Psoas muscle (tissue), 8 donors: Measurements from ENCODE around the gene KCNE4. TPM values are rescaled to one million over a fixed set of nuclear protein-coding genes. Genes with fewer than 3 reads are reported as not detected.
"Not testable (repeated sequence)": the region's sequence is repeated elsewhere in the genome, so short reads cannot be mapped to it uniquely, and the experiment has no call there.

ENCODE experiments used
- ATAC-seq, 4 donors: fragments of 200-7000 bp; cut with Tn5 transposase; one replicate each; pipeline ENCODE4 v1.9.1; 2020; ENCODE audit warnings: moderate library complexity in 3 of 4, mild to moderate bottlenecking in 2 of 4
- DNase-seq, 2 donors: peaks; one replicate each; pipeline ENCODE4 v3.0.0-alpha.2; 2020
- H3K27ac ChIP-seq: fragments of 200-600 bp; one replicate; pipeline ENCODE4 v1.8.0; 2022
- H3K27me3 ChIP-seq, 3 donors: fragments of 200-600 bp in 1 of 3; one replicate each; pipeline versions ENCODE4 v1.6.1 to v1.8.0; 2013 to 2022; ENCODE audit warnings: low read length in 2 of 3, mild to moderate bottlenecking in 2 of 3, moderate library complexity in 1 of 3; ENCODE audit not compliant: insufficient read depth in 3 of 3
- H3K36me3 ChIP-seq, 2 donors: fragments of 200-600 bp in 1 of 2; one replicate each; pipeline versions ENCODE4 v1.6.1 to v1.8.0; 2013 to 2022; ENCODE audit warnings: low read depth in 1 of 2, mild to moderate bottlenecking in 1 of 2, moderate library complexity in 1 of 2; ENCODE audit not compliant: insufficient read depth in 1 of 2
- H3K4me1 ChIP-seq: fragments of 200-600 bp; one replicate; pipeline ENCODE4 v1.8.0; 2022
- H3K4me3 ChIP-seq: fragments of 200-600 bp; one replicate; pipeline ENCODE4 v1.8.0; 2022; ENCODE audit warnings: mild to moderate bottlenecking
- H3K9me3 ChIP-seq: fragments of 200-600 bp; one replicate; pipeline ENCODE4 v1.8.0; 2022
- WGBS, 3 donors: extraction: QIAGEN DNeasy Blood & Tissue Kit; methylation state at CpG; one replicate each; pipeline versions ENCODE4 v1.1.6 to v1.1.7; 2013; 5-methylcytosine and 5-hydroxymethylcytosine counted together
- intact Hi-C, 2 donors: fragments of 100-400 bp; cut with DNase I; formaldehyde crosslinking; loops; one replicate each; pipeline versions ENCODE4 v1.11.0 to v1.14.2; 2022
- polyA plus RNA-seq, 3 donors: library from polyadenylated mRNA; stranded (reverse); fragments of 200-250 nt; gene quantifications; one replicate each; pipeline ENCODE4 v1.2.3, GENCODE V29; 2013
- total RNA-seq, 4 donors: library from RNA; stranded (reverse); fragmentation: NEBNext Ultra II Directional in 2 of 4; extraction: Animal tissue kit (Norgen Biotek cat#: 25700) in 2 of 4; gene quantifications; one replicate each; pipeline versions ENCODE4 v1.2.1 to v1.2.4, GENCODE V29; 2021 to 2023
- TF ChIP-seq, protein P1 (sequence below): fragments of 200-600 bp; IDR thresholded peaks from one replicate; pipeline ENCODE4 v1.8.0; 2022; ENCODE audit warnings: antibody characterized with exemption
- donor health status: healthy with polysubstance abuse.
- donor health status: DM: no; HTN: no; CAD: no; lungs with moderate emphysema.
- donor health status: Bipolar disorder and iron deficiency.
- donor health status: healthy.
- donor health status: DM: yes; HTN: yes; CAD: no.
- donor health status: DM: no; HTN: no; CAD: no.
- donor health status: DM: no; HTN: no; CAD: no.
- donor health status: DM: yes; HTN: yes; CAD: no.

The KCNE4 gene
- total and polyA plus RNA-seq, 7 donors = 0.34 to 1.7 (median 0.84) TPM

DNA sequence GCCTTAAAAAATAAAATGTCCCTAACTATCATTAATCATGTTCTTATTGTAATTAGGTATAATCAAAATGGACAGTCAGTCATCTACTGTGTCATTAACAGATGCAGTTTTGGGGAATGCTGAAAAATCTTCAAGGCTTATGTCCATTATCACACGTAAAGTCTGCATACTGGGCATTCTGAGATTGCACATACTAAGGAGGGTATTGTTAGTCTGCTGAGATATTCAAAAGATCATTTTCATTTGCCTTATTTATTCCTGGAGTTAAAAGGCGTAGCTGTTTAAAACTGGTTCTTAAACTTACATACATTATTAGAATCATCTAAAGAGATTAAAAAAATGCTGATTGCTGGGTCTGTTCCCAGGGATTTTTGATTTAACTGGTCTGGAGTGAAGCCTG lies 27.4 kb downstream of the KCNE4 start:
- WGBS, 3 donors = 87 to 91% (median 89%) methylated on average over 2 of the region's 2 CpGs
- ATAC-seq (no peak), DNase-seq (no peak)
- Histone ChIP-seq H3K27me3 (no peaks in the 10 kb centered on the region), H3K4me1 (no peaks in the 10 kb centered on the region), H3K4me3 (no peak overlapping the region), H3K36me3 (no peaks in the 10 kb centered on the region), H3K9me3 (no peaks in the 10 kb centered on the region), H3K27ac (no peak overlapping the region)
- TF ChIP-seq, protein P1, sequence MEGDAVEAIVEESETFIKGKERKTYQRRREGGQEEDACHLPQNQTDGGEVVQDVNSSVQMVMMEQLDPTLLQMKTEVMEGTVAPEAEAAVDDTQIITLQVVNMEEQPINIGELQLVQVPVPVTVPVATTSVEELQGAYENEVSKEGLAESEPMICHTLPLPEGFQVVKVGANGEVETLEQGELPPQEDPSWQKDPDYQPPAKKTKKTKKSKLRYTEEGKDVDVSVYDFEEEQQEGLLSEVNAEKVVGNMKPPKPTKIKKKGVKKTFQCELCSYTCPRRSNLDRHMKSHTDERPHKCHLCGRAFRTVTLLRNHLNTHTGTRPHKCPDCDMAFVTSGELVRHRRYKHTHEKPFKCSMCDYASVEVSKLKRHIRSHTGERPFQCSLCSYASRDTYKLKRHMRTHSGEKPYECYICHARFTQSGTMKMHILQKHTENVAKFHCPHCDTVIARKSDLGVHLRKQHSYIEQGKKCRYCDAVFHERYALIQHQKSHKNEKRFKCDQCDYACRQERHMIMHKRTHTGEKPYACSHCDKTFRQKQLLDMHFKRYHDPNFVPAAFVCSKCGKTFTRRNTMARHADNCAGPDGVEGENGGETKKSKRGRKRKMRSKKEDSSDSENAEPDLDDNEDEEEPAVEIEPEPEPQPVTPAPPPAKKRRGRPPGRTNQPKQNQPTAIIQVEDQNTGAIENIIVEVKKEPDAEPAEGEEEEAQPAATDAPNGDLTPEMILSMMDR = no peak
- intact Hi-C loops = no loop called here

DNA sequence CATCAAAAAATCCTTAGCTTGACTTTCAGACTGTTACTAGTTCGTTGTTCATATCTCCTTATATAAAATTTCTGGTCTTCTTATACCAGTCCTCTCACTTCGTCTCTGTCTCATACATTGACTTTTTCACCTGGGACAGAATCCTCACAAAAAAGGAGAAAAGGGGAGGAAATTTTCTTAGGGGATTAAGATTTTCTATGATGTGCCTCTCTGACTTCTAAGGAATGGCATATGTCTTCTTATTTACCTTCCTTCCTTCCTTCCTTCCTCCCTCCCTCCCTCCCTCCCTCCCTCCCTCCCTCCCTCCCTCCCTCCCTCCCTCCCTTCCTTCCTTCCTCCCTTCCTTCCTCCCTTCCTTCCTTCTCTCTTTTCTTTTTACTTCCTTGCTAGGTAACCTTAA lies 27.9 kb downstream of the KCNE4 start:
- WGBS, 3 donors = 86 to 90% (median 88%) methylated on average over 2 of the region's 2 CpGs
- TF ChIP-seq, protein P1 = no peak
- intact Hi-C loops = no loop called here

DNA sequence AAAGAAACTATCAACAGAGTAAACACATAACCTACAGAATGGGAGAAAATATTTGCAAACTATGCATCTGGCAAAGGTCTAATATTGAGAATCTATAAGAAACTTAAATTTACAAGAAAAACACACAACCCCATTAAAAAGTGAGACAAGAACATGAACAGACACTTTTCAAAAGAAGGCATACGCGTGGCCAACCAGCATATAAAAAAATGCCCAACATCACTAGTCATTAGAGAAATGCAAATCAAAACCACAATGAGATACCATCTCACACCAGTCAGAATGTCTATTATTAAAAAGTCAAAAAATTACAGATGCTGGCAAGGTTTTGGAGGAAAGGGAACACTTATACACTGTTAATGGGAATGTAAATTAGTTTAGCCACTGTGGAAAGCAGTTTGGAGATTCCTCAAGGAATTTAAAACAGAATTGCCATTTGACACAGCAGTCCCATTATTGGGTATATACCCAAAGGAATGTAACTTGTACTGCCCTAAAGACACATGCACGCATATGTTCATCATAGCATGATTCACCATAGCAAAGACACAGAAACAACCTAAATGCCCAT lies 28.9 kb downstream of the KCNE4 start:
- H3K4me3 ChIP-seq, H3K27me3 ChIP-seq, H3K4me1 ChIP-seq, intact Hi-C loops, H3K36me3 ChIP-seq, H3K9me3 ChIP-seq, DNase-seq, ATAC-seq, H3K27ac ChIP-seq: not testable (repeated sequence)
- 64 to 78% (median 71%) methylated on average over 3 of the region's 3 CpGs for WGBS, 3 donors

More for the DNA sequence above, 27.9 kb downstream of the KCNE4 start:
- Histone ChIP-seq H3K9me3 (no peaks in the 10 kb centered on the region), H3K27ac (no peak overlapping the region), H3K36me3 (no peaks in the 10 kb centered on the region), H3K27me3 (no peaks in the 10 kb centered on the region), H3K4me3 (no peak overlapping the region), H3K4me1 (no peaks in the 10 kb centered on the region)
- ATAC-seq (no peak), DNase-seq (no peak)

DNA sequence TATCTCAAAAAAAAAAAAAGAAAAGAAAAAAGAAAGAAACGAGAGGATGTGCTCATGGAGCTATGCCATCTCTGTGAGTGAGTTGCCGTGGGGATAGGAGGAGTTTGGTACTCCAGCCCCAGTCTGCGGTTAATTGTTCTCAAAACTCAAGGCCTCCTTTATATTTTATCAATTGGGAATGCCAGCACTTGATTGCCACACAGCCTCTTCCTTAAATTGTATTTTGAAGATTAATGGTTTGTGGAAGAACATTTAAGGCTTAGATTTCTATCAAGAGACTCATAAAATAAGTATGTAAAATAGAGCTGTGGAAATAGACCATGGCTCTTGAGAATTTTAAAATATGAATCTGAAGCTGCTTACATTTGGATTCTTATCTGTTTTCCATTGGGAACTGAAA lies 29.8 kb downstream of the KCNE4 start:
- intact Hi-C loops = no loop called here
- no peaks in the 10 kb centered on the region for H3K4me1 ChIP-seq
- ATAC-seq (no peak), DNase-seq (no peak)
- no peak overlapping the region for H3K4me3 ChIP-seq
- no peaks in the 10 kb centered on the region for H3K27me3 ChIP-seq
- 62 to 67% (median 62%) methylated on average over 3 of the region's 3 CpGs for WGBS, 3 donors
- H3K27ac ChIP-seq = no peak overlapping the region
- no peaks in the 10 kb centered on the region for H3K36me3 ChIP-seq
- H3K9me3 ChIP-seq = no peaks in the 10 kb centered on the region
- TF ChIP-seq, protein P1 = no peak

DNA sequence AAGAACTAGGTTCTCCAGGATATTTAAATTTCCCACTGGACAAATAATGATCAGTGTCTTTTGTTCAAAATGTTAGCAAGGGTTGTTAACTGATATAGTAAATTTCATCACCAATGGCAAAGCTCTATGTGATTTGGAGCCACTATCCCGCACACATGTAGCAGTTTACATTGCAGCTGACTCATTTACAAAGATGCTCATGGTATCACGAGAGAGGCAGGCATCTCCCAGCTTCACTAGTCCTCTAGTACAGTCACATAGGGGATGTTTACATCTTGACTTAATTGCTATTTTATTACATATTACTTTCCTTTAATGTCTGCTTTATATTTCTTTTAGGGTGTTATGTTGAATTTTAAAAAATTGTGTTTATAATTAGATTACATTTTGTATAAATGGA lies 30.7 kb downstream of the KCNE4 start:
- no peak overlapping the region for H3K27ac ChIP-seq
- H3K4me3 ChIP-seq = no peak overlapping the region
- TF ChIP-seq, protein P1 = no peak
- DNase-seq (no peak), ATAC-seq (no peak)
- WGBS, 3 donors = 1 to 53% (median 45%) methylated on average over 2 of the region's 2 CpGs
- H3K9me3 ChIP-seq = no peaks in the 10 kb centered on the region
- intact Hi-C loops = no loop called here
- H3K4me1 ChIP-seq = no peaks in the 10 kb centered on the region
- H3K27me3 ChIP-seq = no peaks in the 10 kb centered on the region
- H3K36me3 ChIP-seq = no peaks in the 10 kb centered on the region
